ENCODE measurements around the gene KITLG. TPM values are rescaled to one million over a fixed set of nuclear protein-coding genes. Genes with fewer than 3 reads are reported as not detected.

KITLG gene
- total RNA-seq, 2 experiments from 2014 or later: not detected

DNA sequence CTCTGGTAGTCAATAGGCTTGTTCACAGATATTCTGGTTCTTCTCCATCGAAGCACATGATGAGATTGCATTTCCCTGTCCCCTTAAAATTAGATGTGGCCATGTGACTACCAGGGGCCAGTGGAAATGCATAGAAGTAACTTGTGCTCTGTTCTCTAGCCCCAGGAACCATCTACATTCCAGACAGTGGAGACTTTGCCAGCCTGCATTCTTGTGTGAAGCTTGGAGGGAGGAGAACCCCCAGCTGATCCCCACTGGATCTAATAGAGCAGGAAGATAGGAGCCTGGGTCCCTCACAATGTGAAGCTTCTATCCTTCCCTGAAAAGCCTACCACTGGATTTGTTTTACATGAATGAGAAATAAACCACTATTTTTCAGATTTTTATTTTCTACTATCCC is 130.1 kb downstream of the KITLG start:
- ChIA-PET CTCF (ENCODE audit: unreplicated experiment) (no interaction called here), POLR2A (no interaction called here)
- H3K9me2 ChIP-seq (ENCODE audit: insufficient read depth, low read length): no peaks in the 10 kb centered on the region
- intact Hi-C loops (cut with micrococcal nuclease; ENCODE audit: unreplicated experiment): no loop called here
- H3K4me3 ChIP-seq (ENCODE audit: low read depth, low read length, poor library complexity, severe bottlenecking): no peak overlapping the region
- no peak overlapping the region for H3K4me2 ChIP-seq (ENCODE audit: low read length)
- H3K9me3 ChIP-seq (ENCODE audit: low read length): no peaks in the 10 kb centered on the region
- H3K27ac ChIP-seq (ENCODE audit: low read depth, low read length, poor library complexity, severe bottlenecking): no peak overlapping the region
- no peaks in the 10 kb centered on the region for H3K36me3 ChIP-seq (ENCODE audit: insufficient read depth, low read length)
- H4K20me1 ChIP-seq (ENCODE audit: insufficient read depth, low read length): no peaks in the 10 kb centered on the region
- TF ChIP-seq EZH2phosphoT487 (IDR thresholded peaks at IDR 0.05; ENCODE audit: borderline replicate concordance, low read depth, low read length): no peak
- TF ChIP-seq, protein P1, sequence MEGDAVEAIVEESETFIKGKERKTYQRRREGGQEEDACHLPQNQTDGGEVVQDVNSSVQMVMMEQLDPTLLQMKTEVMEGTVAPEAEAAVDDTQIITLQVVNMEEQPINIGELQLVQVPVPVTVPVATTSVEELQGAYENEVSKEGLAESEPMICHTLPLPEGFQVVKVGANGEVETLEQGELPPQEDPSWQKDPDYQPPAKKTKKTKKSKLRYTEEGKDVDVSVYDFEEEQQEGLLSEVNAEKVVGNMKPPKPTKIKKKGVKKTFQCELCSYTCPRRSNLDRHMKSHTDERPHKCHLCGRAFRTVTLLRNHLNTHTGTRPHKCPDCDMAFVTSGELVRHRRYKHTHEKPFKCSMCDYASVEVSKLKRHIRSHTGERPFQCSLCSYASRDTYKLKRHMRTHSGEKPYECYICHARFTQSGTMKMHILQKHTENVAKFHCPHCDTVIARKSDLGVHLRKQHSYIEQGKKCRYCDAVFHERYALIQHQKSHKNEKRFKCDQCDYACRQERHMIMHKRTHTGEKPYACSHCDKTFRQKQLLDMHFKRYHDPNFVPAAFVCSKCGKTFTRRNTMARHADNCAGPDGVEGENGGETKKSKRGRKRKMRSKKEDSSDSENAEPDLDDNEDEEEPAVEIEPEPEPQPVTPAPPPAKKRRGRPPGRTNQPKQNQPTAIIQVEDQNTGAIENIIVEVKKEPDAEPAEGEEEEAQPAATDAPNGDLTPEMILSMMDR (conservative IDR thresholded peaks at IDR 0.05; ENCODE audit: low read length): no peak
- H3K79me2 ChIP-seq (ENCODE audit: insufficient read depth, low read depth, low read length): no peaks in the 10 kb centered on the region
- no peaks in the 10 kb centered on the region for H3K4me1 ChIP-seq (ENCODE audit: insufficient read depth, low read length, poor library complexity, severe bottlenecking)
- no TSS peak for BruUV-seq (replicated peaks)
- no peak overlapping the region for H2AFZ ChIP-seq (ENCODE audit: low read length)
- DNase-seq (ENCODE audit: low spot score): no peak

DNA sequence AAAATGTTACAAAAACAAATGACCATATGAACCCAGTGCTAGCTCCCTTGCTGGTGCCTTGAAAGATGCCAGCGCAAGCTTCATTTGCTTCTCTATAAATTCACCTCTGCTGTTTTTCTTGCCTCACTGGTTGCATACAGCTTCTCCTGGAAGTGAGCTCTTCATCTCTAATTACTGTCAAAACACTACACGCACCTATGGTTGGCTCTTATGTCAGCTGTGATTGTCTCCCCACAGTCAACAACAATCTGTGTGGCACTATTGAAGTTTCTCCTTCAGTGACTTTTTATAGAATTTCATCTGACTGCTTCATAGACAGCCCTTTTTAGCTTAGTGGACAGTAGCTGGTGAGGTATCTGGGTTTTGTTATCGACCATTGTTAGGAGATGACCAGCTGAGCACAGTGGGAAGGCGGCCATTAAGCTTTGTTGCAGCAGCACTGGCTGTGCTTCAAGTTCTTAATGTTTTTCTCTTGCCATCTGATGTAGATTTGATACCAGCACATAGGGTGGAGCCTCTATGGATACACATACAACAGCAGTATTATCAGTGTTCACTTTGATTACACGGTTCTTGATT is 131.8 kb downstream of the KITLG start:
- no peak for DNase-seq (ENCODE audit: low spot score)
- intact Hi-C loops (cut with micrococcal nuclease; ENCODE audit: unreplicated experiment): no loop called here
- H3K9me3 ChIP-seq (ENCODE audit: low read length): no peaks in the 10 kb centered on the region
- no peak overlapping the region for H2AFZ ChIP-seq (ENCODE audit: low read length)
- no peaks in the 10 kb centered on the region for H3K9me2 ChIP-seq (ENCODE audit: insufficient read depth, low read length)
- no peaks in the 10 kb centered on the region for H4K20me1 ChIP-seq (ENCODE audit: insufficient read depth, low read length)
- CTCF ChIA-PET (ENCODE audit: unreplicated experiment): no interaction called here
- no peak overlapping the region for H3K4me2 ChIP-seq (ENCODE audit: low read length)
- no TSS peak for BruUV-seq (replicated peaks)
- H3K79me2 ChIP-seq (ENCODE audit: insufficient read depth, low read depth, low read length): no peaks in the 10 kb centered on the region
- no peak overlapping the region for H3K4me3 ChIP-seq (ENCODE audit: low read depth, low read length, poor library complexity, severe bottlenecking)
- POLR2A ChIA-PET: interaction anchor here (0.9 kb wide), 1 partner anchor 13 kb away, joined by 3 read pairs; no protein-coding TSS in a partner anchor
- TF ChIP-seq EZH2phosphoT487 (IDR thresholded peaks at IDR 0.05; ENCODE audit: borderline replicate concordance, low read depth, low read length): no peak
- TF ChIP-seq, protein P1 (conservative IDR thresholded peaks at IDR 0.05; ENCODE audit: low read length): no peak
- no peaks in the 10 kb centered on the region for H3K36me3 ChIP-seq (ENCODE audit: insufficient read depth, low read length)
- H3K27ac ChIP-seq (ENCODE audit: low read depth, low read length, poor library complexity, severe bottlenecking): no peak overlapping the region
- no peaks in the 10 kb centered on the region for H3K4me1 ChIP-seq (ENCODE audit: insufficient read depth, low read length, poor library complexity, severe bottlenecking)

DNA sequence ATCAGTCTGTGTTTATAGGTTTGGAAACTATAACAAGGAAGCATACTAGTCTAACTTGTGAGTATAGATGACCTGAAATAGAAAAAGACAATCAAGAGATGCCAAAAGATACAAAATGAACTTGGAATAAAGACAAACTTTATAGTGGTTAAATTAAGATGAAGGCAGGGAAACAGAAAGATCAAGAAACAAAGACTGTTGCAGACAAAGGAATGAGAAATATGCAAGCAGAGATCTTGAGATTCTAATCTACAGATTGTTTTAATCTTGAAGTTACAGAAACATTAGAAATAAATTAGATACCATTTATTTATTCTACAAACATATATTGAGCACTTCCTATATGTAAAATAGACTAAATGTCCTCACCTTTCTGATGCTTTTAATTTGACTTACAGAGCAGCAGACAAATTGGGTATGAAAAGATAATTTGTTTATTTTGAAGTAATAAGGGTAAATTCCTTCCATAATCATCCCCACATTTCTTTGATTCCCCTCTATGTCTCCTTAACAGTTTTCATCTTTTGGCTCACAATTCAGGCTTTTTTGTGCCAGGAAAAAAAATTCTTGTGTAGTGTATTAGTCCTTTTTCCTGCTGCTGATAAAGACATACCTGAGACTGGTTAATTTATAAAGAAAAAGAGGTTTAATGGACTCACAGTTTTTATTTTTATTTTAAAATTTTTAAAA is 134.4 kb downstream of the KITLG start:
- intact Hi-C loops (cut with micrococcal nuclease; ENCODE audit: unreplicated experiment): no loop called here
- Histone ChIP-seq H3K4me1 (ENCODE audit: insufficient read depth, low read length, poor library complexity, severe bottlenecking) (no peaks in the 10 kb centered on the region), H3K9me2 (ENCODE audit: insufficient read depth, low read length) (no peaks in the 10 kb centered on the region), H3K36me3 (ENCODE audit: insufficient read depth, low read length) (no peaks in the 10 kb centered on the region), H3K27ac (ENCODE audit: low read depth, low read length, poor library complexity, severe bottlenecking) (no peak overlapping the region), H3K9me3 (ENCODE audit: low read length) (no peaks in the 10 kb centered on the region), H2AFZ (ENCODE audit: low read length) (no peak overlapping the region), H3K4me2 (ENCODE audit: low read length) (no peak overlapping the region), H3K4me3 (ENCODE audit: low read depth, low read length, poor library complexity, severe bottlenecking) (no peak overlapping the region), H3K79me2 (ENCODE audit: insufficient read depth, low read depth, low read length) (no peaks in the 10 kb centered on the region), H4K20me1 (ENCODE audit: insufficient read depth, low read length) (no peaks in the 10 kb centered on the region)
- BruUV-seq (replicated peaks): no TSS peak
- CTCF ChIA-PET (ENCODE audit: unreplicated experiment): no interaction called here
- no peak for TF ChIP-seq EZH2phosphoT487 (IDR thresholded peaks at IDR 0.05; ENCODE audit: borderline replicate concordance, low read depth, low read length)
- TF ChIP-seq, protein P1 (conservative IDR thresholded peaks at IDR 0.05; ENCODE audit: low read length): no peak
- no peak for DNase-seq (ENCODE audit: low spot score)
- POLR2A ChIA-PET: no interaction called here

Measured in OCI-LY7 (cell line).